ENCODE data around the gene TEX19.
A peak's percentile ranks its signal among the peaks of the same experiment; 100 is the strongest.

TEX19 gene

DNA sequence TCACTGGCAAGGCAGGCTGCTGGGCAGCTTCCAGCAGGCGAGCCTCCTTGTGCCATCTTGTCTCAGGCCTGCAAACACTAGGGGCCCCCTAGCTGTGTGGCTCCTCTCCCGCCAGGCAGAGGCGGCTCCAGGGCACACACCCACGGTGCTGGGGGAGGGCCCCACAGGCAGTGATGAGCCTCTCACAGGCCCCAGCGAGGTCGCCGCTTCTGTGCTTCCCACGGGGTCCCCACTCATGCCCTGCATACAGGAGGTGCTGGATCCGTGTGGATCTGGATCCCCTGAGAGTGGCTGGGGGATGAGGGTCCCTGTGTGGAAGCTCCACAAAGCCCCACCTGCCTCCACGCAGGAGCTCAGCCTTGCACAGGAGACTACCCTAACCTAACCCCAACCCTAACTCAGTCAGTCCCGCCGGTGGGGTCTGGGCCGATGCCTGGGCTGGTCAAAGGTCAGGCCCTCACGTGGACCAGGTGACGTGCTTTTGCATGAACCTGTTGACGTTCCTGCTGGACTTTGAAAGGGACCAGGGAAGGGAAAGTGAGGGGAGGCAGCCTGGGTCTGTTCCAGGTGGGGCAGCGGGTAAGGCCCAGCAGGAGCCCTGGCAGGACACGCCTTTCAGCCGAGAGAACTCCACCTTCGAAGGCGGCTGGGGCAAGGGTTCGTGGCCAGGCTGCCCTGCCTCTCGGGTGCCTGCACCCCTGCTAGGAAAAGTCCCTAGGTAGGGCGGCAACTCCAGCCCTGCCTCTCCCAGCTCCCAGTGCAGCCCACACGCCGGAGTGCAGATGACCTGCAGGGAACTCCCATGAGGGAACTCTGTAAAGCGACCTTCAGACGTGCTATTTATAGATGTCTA lies 30.7 kb upstream of the TEX19 start:
- TF ChIP-seq, protein P1, sequence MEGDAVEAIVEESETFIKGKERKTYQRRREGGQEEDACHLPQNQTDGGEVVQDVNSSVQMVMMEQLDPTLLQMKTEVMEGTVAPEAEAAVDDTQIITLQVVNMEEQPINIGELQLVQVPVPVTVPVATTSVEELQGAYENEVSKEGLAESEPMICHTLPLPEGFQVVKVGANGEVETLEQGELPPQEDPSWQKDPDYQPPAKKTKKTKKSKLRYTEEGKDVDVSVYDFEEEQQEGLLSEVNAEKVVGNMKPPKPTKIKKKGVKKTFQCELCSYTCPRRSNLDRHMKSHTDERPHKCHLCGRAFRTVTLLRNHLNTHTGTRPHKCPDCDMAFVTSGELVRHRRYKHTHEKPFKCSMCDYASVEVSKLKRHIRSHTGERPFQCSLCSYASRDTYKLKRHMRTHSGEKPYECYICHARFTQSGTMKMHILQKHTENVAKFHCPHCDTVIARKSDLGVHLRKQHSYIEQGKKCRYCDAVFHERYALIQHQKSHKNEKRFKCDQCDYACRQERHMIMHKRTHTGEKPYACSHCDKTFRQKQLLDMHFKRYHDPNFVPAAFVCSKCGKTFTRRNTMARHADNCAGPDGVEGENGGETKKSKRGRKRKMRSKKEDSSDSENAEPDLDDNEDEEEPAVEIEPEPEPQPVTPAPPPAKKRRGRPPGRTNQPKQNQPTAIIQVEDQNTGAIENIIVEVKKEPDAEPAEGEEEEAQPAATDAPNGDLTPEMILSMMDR (conservative IDR thresholded peaks at IDR 0.05; ENCODE audit: low read depth, low read length) = peak; percentile 14
- DNase-seq (ENCODE audit: low read depth) = no peak
- H3K4me3 ChIP-seq (ENCODE audit: low read depth, low read length) = no peak overlapping the region

DNA sequence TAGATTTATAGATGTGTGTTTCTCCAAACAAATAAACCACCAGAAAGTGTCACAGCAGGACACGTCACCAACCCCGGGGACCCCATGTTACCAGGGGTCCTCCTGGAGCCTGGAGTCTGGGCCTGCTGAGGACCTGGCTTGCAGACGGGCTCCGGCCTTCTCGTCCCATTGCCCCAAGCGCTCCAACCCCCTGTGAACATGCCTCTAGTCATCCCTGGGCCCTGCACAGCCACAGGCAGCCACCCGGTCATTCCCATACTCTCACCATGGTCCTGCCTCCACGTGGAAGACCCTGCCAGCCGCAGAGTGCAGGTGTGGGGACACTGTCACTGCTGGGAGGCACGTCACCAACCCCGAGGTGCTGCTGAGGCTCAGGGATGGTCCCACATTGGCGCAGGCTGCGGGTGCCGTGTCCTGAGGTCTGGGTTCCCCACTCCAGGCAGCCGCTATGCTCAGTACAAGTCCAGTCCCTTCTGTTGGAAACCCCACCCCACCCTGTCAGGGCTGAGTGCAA lies 30.0 kb upstream of the TEX19 start:
- TF ChIP-seq, protein P1 (conservative IDR thresholded peaks at IDR 0.05; ENCODE audit: low read depth, low read length) = no peak
- DNase-seq (ENCODE audit: low read depth) = no peak
- H3K4me3 ChIP-seq (ENCODE audit: low read depth, low read length) = no peak overlapping the region

DNA sequence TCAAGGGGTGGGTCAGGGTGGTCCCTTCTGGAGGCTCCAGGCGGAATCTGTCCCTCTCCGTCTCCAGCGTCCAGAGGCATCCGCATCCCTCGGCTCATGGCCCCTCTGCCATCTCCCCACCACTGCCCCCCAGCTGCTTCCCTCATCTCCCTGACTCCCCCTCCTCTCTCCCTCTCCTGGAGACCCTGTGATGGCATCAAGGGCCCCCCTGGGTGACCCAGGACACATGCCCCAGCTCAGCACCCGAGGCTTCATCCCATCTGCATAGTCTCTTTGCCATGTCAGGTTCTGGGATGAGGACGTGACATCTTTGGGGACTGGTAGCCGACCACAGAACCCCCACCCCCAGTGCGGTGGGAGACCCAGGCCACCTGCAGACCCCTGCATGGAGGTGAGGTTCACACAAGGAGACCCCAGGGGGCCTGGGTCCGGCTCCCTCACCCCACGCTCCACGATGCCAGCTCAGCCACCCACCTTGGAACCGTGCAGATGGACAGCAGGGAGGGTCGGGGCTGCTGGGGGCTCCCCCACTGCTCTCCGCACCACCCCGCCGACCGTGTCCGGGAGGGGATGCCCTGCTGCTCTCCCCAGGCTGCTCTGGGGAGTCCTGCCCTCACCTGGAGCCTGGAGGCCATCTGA lies 29.2 kb upstream of the TEX19 start:
- H3K4me3 ChIP-seq (ENCODE audit: low read depth, low read length) = no peak overlapping the region
- DNase-seq (ENCODE audit: low read depth) = no peak

DNA sequence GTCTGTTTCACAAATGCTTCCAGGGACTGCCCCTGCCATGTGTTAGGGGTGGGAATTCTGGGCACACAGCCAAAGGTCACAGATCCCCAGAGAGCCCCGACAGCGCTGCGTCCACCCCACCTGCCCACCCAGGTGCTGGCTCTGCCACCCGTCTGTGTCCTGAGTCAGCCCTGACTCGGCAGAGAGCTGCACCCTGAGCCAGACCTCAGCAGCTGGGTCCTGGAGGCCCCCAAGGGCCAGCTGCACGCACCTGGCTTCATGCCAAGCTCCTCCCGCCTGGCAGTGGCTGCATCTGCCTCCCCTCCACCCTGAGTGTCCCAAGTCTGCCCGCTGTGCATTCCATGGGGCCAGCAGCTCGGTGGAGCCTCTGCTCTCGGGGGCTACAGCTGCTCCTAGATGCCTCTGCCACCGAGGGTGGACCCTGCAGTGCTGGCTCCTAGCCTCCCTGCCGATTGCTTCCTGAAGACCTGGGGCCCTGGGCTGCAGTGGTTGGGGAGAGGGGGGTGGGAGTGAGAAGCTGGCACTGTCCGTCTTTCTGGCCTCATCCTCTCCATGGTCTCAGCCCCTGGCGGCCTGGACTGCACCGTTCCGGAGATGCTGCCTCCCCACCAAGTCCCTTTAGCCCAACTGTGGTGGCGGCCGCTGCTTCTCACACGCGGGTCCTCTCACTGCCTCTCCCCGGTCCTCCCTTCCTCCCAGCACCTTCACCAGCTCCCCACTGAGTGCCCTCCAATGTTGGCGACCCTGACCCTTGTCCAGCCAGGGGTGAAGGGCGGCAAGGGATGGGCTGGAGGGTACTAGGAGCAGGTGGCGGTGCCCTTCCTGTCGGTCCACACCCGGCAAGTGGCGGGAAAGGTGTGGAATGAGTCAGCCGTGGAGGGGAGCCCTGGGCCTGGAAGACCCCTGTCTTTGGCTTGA lies 28.5 kb upstream of the TEX19 start:
- TF ChIP-seq, protein P1 (conservative IDR thresholded peaks at IDR 0.05; ENCODE audit: low read depth, low read length) = no peak
- no peak overlapping the region for H3K4me3 ChIP-seq (ENCODE audit: low read depth, low read length)
- DNase-seq (ENCODE audit: low read depth) = peak; percentile 44

More for the DNA sequence above, 29.2 kb upstream of the TEX19 start:
- TF ChIP-seq, protein P1 (conservative IDR thresholded peaks at IDR 0.05; ENCODE audit: low read depth, low read length) = no peak

DNA sequence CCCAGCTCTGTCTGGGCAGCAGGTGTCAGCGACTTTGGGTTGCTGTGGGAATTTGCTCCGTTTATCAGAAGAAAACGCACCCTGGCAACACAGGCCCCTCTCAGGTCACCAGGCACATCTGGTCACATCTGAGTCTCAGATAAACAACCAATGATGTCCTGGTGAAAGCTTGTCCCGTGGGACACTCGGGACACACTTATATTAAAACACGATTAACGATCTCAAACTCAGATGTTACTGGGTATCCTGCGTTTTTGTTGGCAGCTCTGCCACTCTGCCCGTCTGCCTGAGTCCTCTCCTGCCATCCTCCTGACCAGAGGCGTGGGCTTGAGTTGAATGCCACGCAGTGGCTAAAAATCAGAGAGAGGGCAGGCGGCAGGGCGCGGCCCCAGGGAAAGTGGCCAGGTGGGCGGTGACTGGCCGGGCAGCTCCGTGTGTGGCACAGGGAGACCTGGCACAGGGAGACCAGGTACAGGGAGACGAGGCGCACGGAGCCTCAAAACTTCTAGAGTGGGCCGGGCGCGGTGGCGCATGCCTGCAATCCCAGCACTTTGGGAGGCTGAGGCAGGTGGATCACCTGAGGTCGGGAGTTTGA lies 27.6 kb upstream of the TEX19 start:
- DNase-seq (ENCODE audit: low read depth) = no peak

More for the DNA sequence above, 27.6 kb upstream of the TEX19 start:
- TF ChIP-seq, protein P1 (conservative IDR thresholded peaks at IDR 0.05; ENCODE audit: low read depth, low read length) = no peak
- no peak overlapping the region for H3K4me3 ChIP-seq (ENCODE audit: low read depth, low read length)
